Inflammatory macrophage (primary cell): ENCODE data around the gene RGS12.

Source experiments
- DNase-seq, 2 donors: peaks; one replicate each; pipeline ENCODE4 v3.0.0-alpha.2; 2020 to 2022
- total RNA-seq, 18 experiments: gene quantifications; one replicate each; lab custom pipeline; 2026; ENCODE audit warnings: mixed read lengths in 6 of 18, inconsistent platforms in 2 of 18; lab: John Stamatoyannopoulos, UW

Gene RGS12
- total RNA-seq = 19.9 to 211 (median 107) reads per million in 18 experiments

- DNase-seq = peak; percentile 85 to 92
Measured at GRCh38 chr4:3292571-3293400, at the start of gene RGS12. Gene RGS12, plus strand, starts transcription at chr4:3293021. Its CDS starts 23,150 bp downstream, at chr4:3316171.

- DNase-seq = no peak
Measured at GRCh38 chr4:3243136-3243780, 49.6 kb upstream of the RGS12 start.

GRCh38 chr4:3244002-3244401 is 48.8 kb upstream of the RGS12 start:
- DNase-seq = no peak

GRCh38 chr4:3244747-3245146 is 48.1 kb upstream of the RGS12 start:
- DNase-seq = no peak

GRCh38 chr4:3245676-3246075 is 47.1 kb upstream of the RGS12 start:
- no peak for DNase-seq

GRCh38 chr4:3246458-3247398 is 46.1 kb upstream of the RGS12 start:
- DNase-seq = no peak

GRCh38 chr4:3247399-3248177 is 45.2 kb upstream of the RGS12 start:
- no peak for DNase-seq

- DNase-seq = no peak
Measured at GRCh38 chr4:3248178-3248480, 44.7 kb upstream of the RGS12 start.

GRCh38 chr4:3248811-3249661 is 43.8 kb upstream of the RGS12 start, which contains the start of gene MSANTD1:
Gene MSANTD1, plus strand, starts transcription at chr4:3249159. Its CDS starts 64 bp downstream, at chr4:3249223.
- no peak for DNase-seq

- no peak for DNase-seq
Measured at GRCh38 chr4:3249711-3250437, 42.9 kb upstream of the RGS12 start.

GRCh38 chr4:3250438-3250955 is 42.3 kb upstream of the RGS12 start:
- DNase-seq = no peak

GRCh38 chr4:3250956-3251690 is 41.7 kb upstream of the RGS12 start:
- no peak for DNase-seq

GRCh38 chr4:3251691-3252479 is 40.9 kb upstream of the RGS12 start:
- no peak for DNase-seq

- DNase-seq = no peak
Measured at GRCh38 chr4:3252480-3252828, 40.4 kb upstream of the RGS12 start.

GRCh38 chr4:3252831-3253641 is 39.8 kb upstream of the RGS12 start:
- no peak for DNase-seq

GRCh38 chr4:3253808-3254207 is 39.0 kb upstream of the RGS12 start:
- DNase-seq = no peak

- no peak for DNase-seq
Measured at GRCh38 chr4:3254302-3255131, 38.3 kb upstream of the RGS12 start.
